SK-N-SH (cell line): ENCODE results near the gene ANGPTL8. TPM values are rescaled to one million over a fixed set of nuclear protein-coding genes. Genes with fewer than 3 reads are reported as not detected.

Experiments used
- CTCF ChIA-PET: fragments of 300-600, 350-600 bp; formaldehyde crosslinking; extraction: SDS; loops from one replicate; lab custom pipeline; 2021; lab: Yijun Ruan, JAX
- POLR2A ChIA-PET: fragments of 350-600 bp; sonication (Branson Sonifier 250); formaldehyde crosslinking; extraction: SDS; loops from one replicate; lab custom pipeline; 2020; ENCODE audit warnings: antibody characterized with exemption, inconsistent platforms; lab: Yijun Ruan, JAX
- DNase-seq: peaks from one replicate; pipeline ENCODE4 v3.0.0; 2012
- H2AFZ ChIP-seq: fragments of 200-600 bp; sonication (generic); 2 replicates; pipeline ENCODE4 v1.8.1; 2016; ENCODE audit warnings: antibody characterized with exemption, mild to moderate bottlenecking, low read depth
- H3F3A ChIP-seq: fragments of 200-600 bp; sonication (generic); replicated peaks from 2 replicates; pipeline ENCODE3; 2016; ENCODE audit warnings: antibody characterized with exemption, mild to moderate bottlenecking; ENCODE audit not compliant: insufficient read depth
- H3K27ac ChIP-seq, 2 experiments: fragments of 200-500 bp in 1 of 2; fragments of 200-600 bp in 1 of 2; sonication (Bioruptor generic) in 1 of 2; sonication (generic), shearing (Covaris generic) in 1 of 2; 2 replicates each; pipeline versions ENCODE4 v1.5.1 to v1.6.1; 2014 to 2016; ENCODE audit warnings: low read depth in 2 of 2, inconsistent platforms in 1 of 2, low read length in 1 of 2, mild to moderate bottlenecking in 1 of 2, mixed read lengths in 1 of 2
- H3K27me3 ChIP-seq: fragments of 200-600 bp; sonication (generic), shearing (Covaris generic); 2 replicates; pipeline ENCODE4 v1.6.1; 2016; ENCODE audit warnings: mixed run types; ENCODE audit not compliant: insufficient read depth
- H3K36me3 ChIP-seq, 2 experiments: fragments of 200-500 bp in 1 of 2; fragments of 200-600 bp in 1 of 2; sonication (Bioruptor generic) in 1 of 2; sonication (generic) in 1 of 2; replicated peaks in 1 of 2; 2 replicates each; pipeline versions ENCODE3 to v1.5.1; 2014 to 2016; ENCODE audit warnings: low read length in 1 of 2, mild to moderate bottlenecking in 1 of 2; ENCODE audit not compliant: insufficient read depth in 2 of 2, control insufficient read depth in 1 of 2
- H3K4me1 ChIP-seq, 2 experiments: fragments of 200-500 bp in 1 of 2; fragments of 200-600 bp in 1 of 2; sonication (Bioruptor generic) in 1 of 2; sonication (generic), shearing (Covaris generic) in 1 of 2; 2 replicates each; pipeline versions ENCODE4 v1.5.1 to v1.6.1; 2014 to 2016; ENCODE audit warnings: low read depth in 1 of 2, low read length in 1 of 2, mixed run types in 1 of 2; ENCODE audit not compliant: insufficient read depth in 2 of 2, control insufficient read depth in 1 of 2
- H3K4me2 ChIP-seq: fragments of 200-600 bp; sonication (generic), shearing (Covaris generic); 2 replicates; pipeline ENCODE4 v1.6.1; 2017; ENCODE audit warnings: mixed run types
- H3K4me3 ChIP-seq, 2 experiments: fragments of 200-500 bp in 1 of 2; fragments of 200-600 bp in 1 of 2; sonication (Bioruptor generic) in 1 of 2; sonication (generic), shearing (Covaris generic) in 1 of 2; 2 replicates each; pipeline versions ENCODE4 v1.5.1 to v1.8.1; 2014 to 2016; ENCODE audit warnings: low read depth in 2 of 2, inconsistent platforms in 1 of 2, low read length in 1 of 2, mild to moderate bottlenecking in 1 of 2, mixed read lengths in 1 of 2, moderate library complexity in 1 of 2
- H3K79me2 ChIP-seq: fragments of 200-600 bp; sonication (generic); 2 replicates; pipeline ENCODE4 v1.8.1; 2017; ENCODE audit warnings: mild to moderate bottlenecking; ENCODE audit not compliant: insufficient read depth
- H3K9ac ChIP-seq: fragments of 200-600 bp; sonication (generic); 2 replicates; pipeline ENCODE4 v1.6.1; 2017; ENCODE audit warnings: mixed run types
- H3K9me2 ChIP-seq: fragments of 200-600 bp; sonication (generic); 2 replicates; pipeline ENCODE4 v1.6.1; 2017; ENCODE audit warnings: mixed run types
- H3K9me3 ChIP-seq: fragments of 200-600 bp; sonication (generic); 2 replicates; pipeline ENCODE4 v1.6.1; 2017; ENCODE audit warnings: mixed run types, mild to moderate bottlenecking, moderate library complexity
- H4K20me1 ChIP-seq: fragments of 200-600 bp; sonication (generic); 2 replicates; pipeline ENCODE4 v1.6.1; 2017; ENCODE audit warnings: mild to moderate bottlenecking, mixed run types; ENCODE audit not compliant: insufficient read depth
- CHD2 ChIP-seq: fragments of 150-350 bp; IDR thresholded peaks from 2 replicates; pipeline ENCODE4 v1.6.1; 2018; ENCODE audit warnings: low read length; ENCODE audit not compliant: partially characterized antibody
- CTCF ChIP-seq: fragments of 200-600 bp; sonication (generic); IDR thresholded peaks from 2 replicates; pipeline ENCODE4 v1.6.1; 2017; ENCODE audit warnings: antibody characterized with exemption, mild to moderate bottlenecking, moderate library complexity
- ELF1 ChIP-seq: IDR thresholded peaks from 2 replicates; pipeline ENCODE4 v1.4.0; 2012
- FOSL2 ChIP-seq: IDR thresholded peaks from 2 replicates; pipeline ENCODE4 v1.4.0; 2012; ENCODE audit warnings: low read depth, mild to moderate bottlenecking, moderate library complexity, borderline replicate concordance
- FOXJ3 ChIP-seq: sonication (generic); formaldehyde crosslinking; IDR thresholded peaks from 2 replicates; pipeline ENCODE4 v1.5.1; 2020; ENCODE audit warnings: mild to moderate bottlenecking, missing genetic modification reagents
- FOXM1 ChIP-seq: IDR thresholded peaks from 2 replicates; pipeline ENCODE4 v1.4.0; 2012; ENCODE audit warnings: low read depth, mild to moderate bottlenecking
- GATA2 ChIP-seq: sonication (generic); formaldehyde crosslinking; IDR thresholded peaks from 2 replicates; pipeline ENCODE4 v1.5.0; 2020; ENCODE audit warnings: mild to moderate bottlenecking, missing genetic modification reagents
- IRF3 ChIP-seq: fragments of 150-350 bp; IDR thresholded peaks from 2 replicates; pipeline ENCODE4 v1.6.1; 2016; ENCODE audit warnings: mild to moderate bottlenecking, low read depth, low read length
- JUND ChIP-seq: IDR thresholded peaks from 2 replicates; pipeline ENCODE4 v1.4.0; 2012
- MEF2A ChIP-seq: IDR thresholded peaks from 2 replicates; pipeline ENCODE4 v1.4.0; 2012; ENCODE audit warnings: low read depth, borderline replicate concordance
- MXI1 ChIP-seq: IDR thresholded peaks from 2 replicates; pipeline ENCODE4 v1.6.1; 2012; ENCODE audit warnings: mild to moderate bottlenecking, low read depth, low read length, improper control_type of control experiment
- NFIC ChIP-seq: IDR thresholded peaks from 2 replicates; pipeline ENCODE4 v1.4.0; 2012; ENCODE audit warnings: borderline replicate concordance
- PBX3 ChIP-seq: IDR thresholded peaks from 2 replicates; pipeline ENCODE4; 2012
- POLR2AphosphoS5 ChIP-seq: IDR thresholded peaks from 2 replicates; pipeline ENCODE4 v1.6.1; 2012; ENCODE audit warnings: low read depth, low read length
- RCOR1 ChIP-seq: fragments of 150-350 bp; IDR thresholded peaks from 2 replicates; pipeline ENCODE4 v1.6.1; 2017; ENCODE audit warnings: antibody characterized with exemption, low read length
- RFX5 ChIP-seq: IDR thresholded peaks from 2 replicates; pipeline ENCODE4 v1.6.1; 2012; ENCODE audit warnings: mild to moderate bottlenecking, improper control_type of control experiment, low read length
- TCF12 ChIP-seq: IDR thresholded peaks from 2 replicates; pipeline ENCODE4 v1.4.0; 2012
- USF2 ChIP-seq: fragments of 150-350 bp; IDR thresholded peaks from 2 replicates; pipeline ENCODE4 v1.6.1; 2017; ENCODE audit warnings: antibody characterized with exemption, low read length, low read depth, borderline replicate concordance
- ZBTB33 ChIP-seq: IDR thresholded peaks from 2 replicates; pipeline ENCODE4 v1.4.0; 2012; ENCODE audit warnings: low read depth, borderline replicate concordance
- WGBS: methylation state at CpG from one replicate; pipeline ENCODE4 v1.1.6; 2017; ENCODE audit warnings: low lambda C conversion rate; 5-methylcytosine and 5-hydroxymethylcytosine counted together
- polyA plus RNA-seq, 3 experiments: library from polyadenylated mRNA; depleted of rRNA; stranded (reverse); fragments of >200 nt; gene quantifications; 2 replicates each; pipeline ENCODE4 v1.2.3, GENCODE V29; 2012

ANGPTL8 gene
- polyA plus RNA-seq, 1 of the 3 experiments (the other 2 are of a cell fraction), result 0.21 TPM

GRCh38 chr19:11209839-11210655, 29.4 kb upstream of the ANGPTL8 start:
- Histone ChIP-seq H3K27ac (no peak overlapping the region), H3K4me3 (no peak overlapping the region), H4K20me1 (peaks cover 4% of the 10 kb centered on the region; the same call in 1 of the 2 replicates), H3K9me2 (no peaks in the 10 kb centered on the region), H2AFZ (no peak overlapping the region), H3K27me3 (no peaks in the 10 kb centered on the region), H3K4me2 (no peak overlapping the region), H3K9ac (no peak overlapping the region), H3F3A (peaks cover 48% of the 10 kb centered on the region), H3K79me2 (no peaks in the 10 kb centered on the region), H3K4me1 (no peaks in the 10 kb centered on the region), H3K36me3 (no peaks in the 10 kb centered on the region), H3K9me3 (no peaks in the 10 kb centered on the region)
- CTCF ChIA-PET, result no interaction called here
- 40% methylated on average over 2 of the region's 2 CpGs for WGBS
- TF ChIP-seq RFX5 (no peak), FOXJ3 (CRISPR knock-in tag) (no peak), MXI1 (no peak), TCF12 (no peak), RCOR1 (no peak), USF2 (no peak), FOXM1 (no peak), POLR2AphosphoS5 (no peak)
- DNase-seq, result no peak
- POLR2A ChIA-PET, result no interaction called here

GRCh38 chr19:11210656-11210928, 28.8 kb upstream of the ANGPTL8 start:
- no peaks in the 10 kb centered on the region for H3K27me3 ChIP-seq
- POLR2A ChIA-PET, result no interaction called here
- no peak overlapping the region for H3K27ac ChIP-seq
- H3K4me2 ChIP-seq, result no peak overlapping the region
- CTCF ChIA-PET, result no interaction called here
- peaks cover 46% of the 10 kb centered on the region for H3F3A ChIP-seq
- peaks cover 4% of the 10 kb centered on the region; the same call in 1 of the 2 replicates for H4K20me1 ChIP-seq
- no peak overlapping the region for H2AFZ ChIP-seq
- H3K9ac ChIP-seq, result no peak overlapping the region
- no peaks in the 10 kb centered on the region for H3K79me2 ChIP-seq
- no peaks in the 10 kb centered on the region for H3K4me1 ChIP-seq
- WGBS, result 27% methylated on average over 1 of the region's 1 CpG
- no peaks in the 10 kb centered on the region for H3K36me3 ChIP-seq
- DNase-seq, result no peak
- H3K4me3 ChIP-seq, result no peak overlapping the region
- TF ChIP-seq PBX3, result no peak
- no peak for TF ChIP-seq GATA2 (CRISPR knock-in tag)
- no peak for TF ChIP-seq ELF1
- TF ChIP-seq ZBTB33, result no peak
- TF ChIP-seq JUND, result no peak
- no peak for TF ChIP-seq CTCF
- TF ChIP-seq IRF3, result no peak
- TF ChIP-seq FOSL2, result no peak
- TF ChIP-seq NFIC, result no peak
- TF ChIP-seq CHD2, result no peak
- no peak for TF ChIP-seq FOXJ3 (CRISPR knock-in tag)
- TF ChIP-seq MEF2A, result no peak
- no peak for TF ChIP-seq TCF12
- TF ChIP-seq USF2, result no peak
- TF ChIP-seq, all 33 proteins: peak for 0
- Histone ChIP-seq H3K9me2 (no peaks in the 10 kb centered on the region), H3K9me3 (no peaks in the 10 kb centered on the region)
